Astrocyte (in vitro differentiated cells and primary cell): ENCODE data around the gene CLINT1. TPM values are rescaled to one million over a fixed set of nuclear protein-coding genes. Genes with fewer than 3 reads are reported as not detected.

Experiments
- DNase-seq: peaks from one replicate; pipeline ENCODE4 v3.0.0-alpha.2; 2010; ENCODE audit warnings: low read depth
- FAIRE-seq: peaks from 2 replicates; lab custom pipeline; 2011; peaks lifted over from hg19 to GRCh38; lab: Jason Lieb, UNC
- H2AFZ ChIP-seq: 2 replicates; pipeline ENCODE4 v1.6.0; 2012; ENCODE audit warnings: low read depth, low read length, inconsistent platforms
- H3K27ac ChIP-seq: 2 replicates; pipeline ENCODE4 v1.5.1; 2011; ENCODE audit warnings: low read depth, low read length, inconsistent platforms
- H3K27me3 ChIP-seq: 2 replicates; pipeline ENCODE4 v1.6.0; 2011; ENCODE audit warnings: low read length, inconsistent platforms; ENCODE audit not compliant: insufficient read depth
- H3K36me3 ChIP-seq: 2 replicates; pipeline ENCODE4 v1.5.1; 2011; ENCODE audit warnings: low read length, inconsistent platforms; ENCODE audit not compliant: insufficient read depth
- H3K4me1 ChIP-seq: 2 replicates; pipeline ENCODE4 v1.5.1; 2011; ENCODE audit warnings: low read length, inconsistent platforms; ENCODE audit not compliant: insufficient read depth
- H3K4me2 ChIP-seq: 2 replicates; pipeline ENCODE4 v1.6.0; 2012; ENCODE audit warnings: low read length, inconsistent platforms
- H3K4me3 ChIP-seq: 2 replicates; pipeline ENCODE4 v1.5.1; 2011; ENCODE audit warnings: low read depth, mild to moderate bottlenecking, low read length, inconsistent platforms; ENCODE audit not compliant: insufficient read depth
- H3K79me2 ChIP-seq: 2 replicates; pipeline ENCODE4 v1.6.0; 2012; ENCODE audit warnings: mild to moderate bottlenecking, low read length, inconsistent platforms; ENCODE audit not compliant: insufficient read depth
- H3K9ac ChIP-seq: 2 replicates; pipeline ENCODE4 v1.6.0; 2012; ENCODE audit warnings: mild to moderate bottlenecking, low read length, inconsistent platforms
- H3K9me3 ChIP-seq: 2 replicates; pipeline ENCODE4 v1.5.1; 2012; ENCODE audit warnings: low read depth, mild to moderate bottlenecking, low read length, inconsistent platforms; ENCODE audit not compliant: insufficient read depth
- H4K20me1 ChIP-seq: 2 replicates; pipeline ENCODE4 v1.6.0; 2012; ENCODE audit warnings: low read length, inconsistent platforms; ENCODE audit not compliant: insufficient read depth
- H3K27ac Mint-ChIP-seq: one replicate; pipeline ENCODE4 v1.8.0; 2021; ENCODE audit warnings: mild to moderate bottlenecking, mixed read lengths; ENCODE audit not compliant: unreplicated experiment
- H3K27me3 Mint-ChIP-seq: one replicate; pipeline ENCODE4 v1.8.0; 2021; ENCODE audit warnings: low read depth, mixed read lengths; ENCODE audit not compliant: unreplicated experiment
- H3K36me3 Mint-ChIP-seq: one replicate; pipeline ENCODE4 v1.8.0; 2021; ENCODE audit warnings: low read depth, mixed read lengths; ENCODE audit not compliant: unreplicated experiment
- H3K4me1 Mint-ChIP-seq: one replicate; pipeline ENCODE4 v1.8.0; 2021; ENCODE audit warnings: low read depth, mixed read lengths; ENCODE audit not compliant: unreplicated experiment
- H3K4me3 Mint-ChIP-seq: one replicate; pipeline ENCODE4 v1.8.0; 2021; ENCODE audit warnings: mild to moderate bottlenecking, moderate library complexity, mixed read lengths; ENCODE audit not compliant: unreplicated experiment
- H3K9me3 Mint-ChIP-seq: one replicate; pipeline ENCODE4 v1.8.0; 2021; ENCODE audit warnings: mild to moderate bottlenecking, mixed read lengths; ENCODE audit not compliant: unreplicated experiment
- CTCF ChIP-seq: IDR thresholded peaks from 2 replicates; pipeline ENCODE4 v1.5.1; 2011; ENCODE audit warnings: low read depth, mild to moderate bottlenecking, inconsistent platforms, low read length, moderate library complexity; ENCODE audit not compliant: insufficient read depth
- EZH2 ChIP-seq: IDR thresholded peaks from 2 replicates; pipeline ENCODE4 v1.6.1; 2012; ENCODE audit warnings: mild to moderate bottlenecking, low read length, inconsistent platforms; ENCODE audit not compliant: insufficient read depth
- total RNA-seq: library from RNA; stranded (reverse); gene quantifications from 2 replicates; pipeline ENCODE4 v1.2.1, GENCODE V29; 2021

CLINT1 gene
- total RNA-seq, 1 donor from 2014 or later = 100 TPM

GRCh38 chr5:157761690-157762621 is 97.0 kb downstream of the CLINT1 start:
- Histone ChIP-seq H3K4me3 (no peak overlapping the region), H3K27ac (no peak overlapping the region), H2AFZ (no peak overlapping the region), H3K4me2 (no peak overlapping the region), H3K79me2 (no peaks in the 10 kb centered on the region), H3K27me3 (no peaks in the 10 kb centered on the region), H3K36me3 (peaks cover 13% of the 10 kb centered on the region), H3K9ac (no peak overlapping the region), H4K20me1 (no peaks in the 10 kb centered on the region), H3K4me1 (no peaks in the 10 kb centered on the region), H3K9me3 (no peaks in the 10 kb centered on the region)
- Mint-ChIP-seq H3K27ac (no peak overlapping the region), H3K4me1 (no peaks in the 10 kb centered on the region), H3K4me3 (no peak overlapping the region), H3K27me3 (peaks cover 6% of the 10 kb centered on the region), H3K9me3 (no peaks in the 10 kb centered on the region), H3K36me3 (peaks cover 5% of the 10 kb centered on the region)
- peak; percentile 52 for DNase-seq
- FAIRE-seq = peak; percentile 56
- TF ChIP-seq CTCF = peak; percentile 92
- TF ChIP-seq EZH2 = no peak

- Mint-ChIP-seq H3K27me3 (no peaks in the 10 kb centered on the region), H3K36me3 (peaks cover 11% of the 10 kb centered on the region), H3K4me3 (no peak overlapping the region), H3K4me1 (no peaks in the 10 kb centered on the region), H3K9me3 (no peaks in the 10 kb centered on the region), H3K27ac (no peak overlapping the region)
- no peak overlapping the region for H2AFZ ChIP-seq
- no peaks in the 10 kb centered on the region for H3K27me3 ChIP-seq
- peaks cover 36% of the 10 kb centered on the region for H3K36me3 ChIP-seq
- no peaks in the 10 kb centered on the region for H3K79me2 ChIP-seq
- no peak for TF ChIP-seq EZH2
- no peak for TF ChIP-seq CTCF
- no peak for DNase-seq
- H3K4me1 ChIP-seq = no peaks in the 10 kb centered on the region
- H3K9ac ChIP-seq = no peak overlapping the region
- H3K27ac ChIP-seq = no peak overlapping the region
- FAIRE-seq = no peak
- H3K9me3 ChIP-seq = no peaks in the 10 kb centered on the region
- H3K4me3 ChIP-seq = no peak overlapping the region
- no peak overlapping the region for H3K4me2 ChIP-seq
- no peaks in the 10 kb centered on the region for H4K20me1 ChIP-seq
These were observed 100.2 kb downstream of the CLINT1 start for GRCh38 chr5:157758706-157759105.

GRCh38 chr5:157756122-157756521 is 102.8 kb downstream of the CLINT1 start:
- TF ChIP-seq EZH2 = no peak
- TF ChIP-seq CTCF = no peak
- Histone ChIP-seq H4K20me1 (no peaks in the 10 kb centered on the region), H3K9me3 (no peaks in the 10 kb centered on the region), H2AFZ (no peak overlapping the region), H3K4me1 (no peaks in the 10 kb centered on the region), H3K36me3 (peaks cover 40% of the 10 kb centered on the region), H3K9ac (no peak overlapping the region), H3K4me3 (no peak overlapping the region), H3K27me3 (no peaks in the 10 kb centered on the region), H3K27ac (no peak overlapping the region), H3K4me2 (no peak overlapping the region), H3K79me2 (peaks cover under 1% of the 10 kb centered on the region)
- Mint-ChIP-seq H3K27me3 (no peaks in the 10 kb centered on the region), H3K36me3 (peaks cover 11% of the 10 kb centered on the region), H3K27ac (no peak overlapping the region), H3K4me1 (no peaks in the 10 kb centered on the region), H3K9me3 (no peaks in the 10 kb centered on the region), H3K4me3 (no peak overlapping the region)
- no peak for DNase-seq
- no peak for FAIRE-seq
